Measurements from ENCODE around the gene LUC7L. TPM values are rescaled to one million over a fixed set of nuclear protein-coding genes. Genes with fewer than 3 reads are reported as not detected.
"Not testable (repeated sequence)": the region's sequence is repeated elsewhere in the genome, so short reads cannot be mapped to it uniquely, and the experiment has no call there.

LUC7L gene
- total RNA-seq, 1 experiment from 2014 or later: 79.3 TPM

GRCh38 chr16:260326-260725 is 31.1 kb upstream of the LUC7L start:
- no peak for TF ChIP-seq CTCF (IDR thresholded peaks at IDR 0.05; ENCODE audit: unreplicated experiment)
- H3K27me3 Mint-ChIP-seq (ENCODE audit: unreplicated experiment): no peaks in the 10 kb centered on the region
- H3K27ac Mint-ChIP-seq (ENCODE audit: unreplicated experiment): no peak overlapping the region
- intact Hi-C loops (cut with micrococcal nuclease; ENCODE audit: unreplicated experiment): no loop called here
- DNase-seq: no peak
- H3K4me3 Mint-ChIP-seq (ENCODE audit: low read depth, unreplicated experiment): no peak overlapping the region
- H3K9me3 Mint-ChIP-seq (ENCODE audit: low read depth, unreplicated experiment): no peaks in the 10 kb centered on the region
- no TSS peak for BruUV-seq (replicated peaks)
- peaks cover under 1% of the 10 kb centered on the region for H3K4me1 Mint-ChIP-seq (ENCODE audit: low read depth, unreplicated experiment)
- H3K36me3 Mint-ChIP-seq (ENCODE audit: insufficient read depth, unreplicated experiment): peaks cover 58% of the 10 kb centered on the region
- CTCF ChIA-PET: no interaction called here

- DNase-seq: no peak
- CTCF ChIA-PET: no interaction called here
- no peaks in the 10 kb centered on the region for H3K9me3 Mint-ChIP-seq (ENCODE audit: low read depth, unreplicated experiment)
- BruUV-seq (replicated peaks): no TSS peak
- peaks cover 57% of the 10 kb centered on the region for H3K36me3 Mint-ChIP-seq (ENCODE audit: insufficient read depth, unreplicated experiment)
- H3K27me3 Mint-ChIP-seq (ENCODE audit: unreplicated experiment): no peaks in the 10 kb centered on the region
- H3K27ac Mint-ChIP-seq (ENCODE audit: unreplicated experiment): no peak overlapping the region
- no peak for TF ChIP-seq CTCF (IDR thresholded peaks at IDR 0.05; ENCODE audit: unreplicated experiment)
- no peaks in the 10 kb centered on the region for H3K4me1 Mint-ChIP-seq (ENCODE audit: low read depth, unreplicated experiment)
- intact Hi-C loops (cut with micrococcal nuclease; ENCODE audit: unreplicated experiment): no loop called here
- H3K4me3 Mint-ChIP-seq (ENCODE audit: low read depth, unreplicated experiment): no peak overlapping the region
Measured at GRCh38 chr16:259814-260253, 30.6 kb upstream of the LUC7L start.

GRCh38 chr16:259226-259625 is 30.0 kb upstream of the LUC7L start:
- no peaks in the 10 kb centered on the region for H3K4me1 Mint-ChIP-seq (ENCODE audit: low read depth, unreplicated experiment)
- no peak for DNase-seq
- no TSS peak for BruUV-seq (replicated peaks)
- H3K27me3 Mint-ChIP-seq (ENCODE audit: unreplicated experiment): no peaks in the 10 kb centered on the region
- TF ChIP-seq CTCF (IDR thresholded peaks at IDR 0.05; ENCODE audit: unreplicated experiment): no peak
- H3K4me3 Mint-ChIP-seq (ENCODE audit: low read depth, unreplicated experiment): no peak overlapping the region
- peaks cover 60% of the 10 kb centered on the region for H3K36me3 Mint-ChIP-seq (ENCODE audit: insufficient read depth, unreplicated experiment)
- no peaks in the 10 kb centered on the region for H3K9me3 Mint-ChIP-seq (ENCODE audit: low read depth, unreplicated experiment)
- H3K27ac Mint-ChIP-seq (ENCODE audit: unreplicated experiment): no peak overlapping the region
- CTCF ChIA-PET: no interaction called here
- intact Hi-C loops (cut with micrococcal nuclease; ENCODE audit: unreplicated experiment): no loop called here

DNA sequence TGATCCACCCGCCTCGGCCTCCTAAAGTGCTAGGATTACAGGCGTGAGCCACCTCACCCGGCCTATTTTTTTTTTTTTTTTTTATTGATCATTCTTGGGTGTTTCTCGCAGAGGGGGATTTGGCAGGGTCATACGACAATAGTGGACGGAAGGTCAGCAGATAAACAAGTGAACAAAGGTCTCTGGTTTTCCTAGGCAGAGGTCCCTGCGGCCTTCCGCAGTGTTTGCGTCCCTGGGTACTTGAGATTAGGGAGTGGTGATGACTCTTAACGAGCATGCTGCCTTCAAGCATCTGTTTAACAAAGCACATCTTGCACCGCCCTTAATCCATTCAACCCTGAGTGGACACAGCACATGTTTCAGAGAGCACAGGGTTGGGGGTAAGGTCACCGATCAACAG is 28.8 kb upstream of the LUC7L start:
- H3K4me1 Mint-ChIP-seq (ENCODE audit: low read depth, unreplicated experiment); intact Hi-C loops (cut with micrococcal nuclease; ENCODE audit: unreplicated experiment); DNase-seq; H3K27ac Mint-ChIP-seq (ENCODE audit: unreplicated experiment); H3K9me3 Mint-ChIP-seq (ENCODE audit: low read depth, unreplicated experiment); CTCF ChIA-PET; H3K4me3 Mint-ChIP-seq (ENCODE audit: low read depth, unreplicated experiment); H3K27me3 Mint-ChIP-seq (ENCODE audit: unreplicated experiment); BruUV-seq (replicated peaks): not testable (repeated sequence)
- peaks cover 57% of the 10 kb centered on the region for H3K36me3 Mint-ChIP-seq (ENCODE audit: insufficient read depth, unreplicated experiment)

DNA sequence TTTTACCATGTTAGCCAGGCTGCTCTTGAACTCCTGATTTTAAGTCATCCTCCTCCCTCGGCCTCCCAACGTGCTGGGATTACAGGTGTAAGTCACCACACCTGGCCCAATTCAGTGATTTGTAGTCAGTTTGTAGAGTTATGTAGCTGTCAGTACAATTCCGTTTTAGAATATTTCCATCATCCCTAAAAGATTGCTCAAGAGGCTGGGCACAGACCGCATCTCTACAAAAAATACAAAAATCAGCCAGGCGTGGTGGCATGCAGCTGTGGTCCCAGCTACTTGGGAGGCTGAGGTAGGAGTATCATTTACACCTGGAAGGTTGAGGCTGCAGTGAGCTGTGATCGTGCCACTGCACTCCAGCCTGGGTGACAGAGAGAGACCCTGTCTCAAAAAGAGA is 25.9 kb upstream of the LUC7L start:
- TF ChIP-seq CTCF (IDR thresholded peaks at IDR 0.05; ENCODE audit: unreplicated experiment): no peak
- H3K4me1 Mint-ChIP-seq (ENCODE audit: low read depth, unreplicated experiment): peaks cover 8% of the 10 kb centered on the region
- no TSS peak for BruUV-seq (replicated peaks)
- H3K27ac Mint-ChIP-seq (ENCODE audit: unreplicated experiment): no peak overlapping the region
- CTCF ChIA-PET: no interaction called here
- peaks cover 48% of the 10 kb centered on the region for H3K36me3 Mint-ChIP-seq (ENCODE audit: insufficient read depth, unreplicated experiment)
- H3K4me3 Mint-ChIP-seq (ENCODE audit: low read depth, unreplicated experiment): no peak overlapping the region
- no peaks in the 10 kb centered on the region for H3K9me3 Mint-ChIP-seq (ENCODE audit: low read depth, unreplicated experiment)
- no peaks in the 10 kb centered on the region for H3K27me3 Mint-ChIP-seq (ENCODE audit: unreplicated experiment)
- intact Hi-C loops (cut with micrococcal nuclease; ENCODE audit: unreplicated experiment): no loop called here
- DNase-seq: no peak

All from Calu3 (cell line).